OCI-M1 (cell line): Measurements from ENCODE around the gene NAB2.

ENCODE experiments used
- DNase-seq: peaks from one replicate; lab custom pipeline; 2025; lab: John Stamatoyannopoulos, UW

NAB2 gene

DNA sequence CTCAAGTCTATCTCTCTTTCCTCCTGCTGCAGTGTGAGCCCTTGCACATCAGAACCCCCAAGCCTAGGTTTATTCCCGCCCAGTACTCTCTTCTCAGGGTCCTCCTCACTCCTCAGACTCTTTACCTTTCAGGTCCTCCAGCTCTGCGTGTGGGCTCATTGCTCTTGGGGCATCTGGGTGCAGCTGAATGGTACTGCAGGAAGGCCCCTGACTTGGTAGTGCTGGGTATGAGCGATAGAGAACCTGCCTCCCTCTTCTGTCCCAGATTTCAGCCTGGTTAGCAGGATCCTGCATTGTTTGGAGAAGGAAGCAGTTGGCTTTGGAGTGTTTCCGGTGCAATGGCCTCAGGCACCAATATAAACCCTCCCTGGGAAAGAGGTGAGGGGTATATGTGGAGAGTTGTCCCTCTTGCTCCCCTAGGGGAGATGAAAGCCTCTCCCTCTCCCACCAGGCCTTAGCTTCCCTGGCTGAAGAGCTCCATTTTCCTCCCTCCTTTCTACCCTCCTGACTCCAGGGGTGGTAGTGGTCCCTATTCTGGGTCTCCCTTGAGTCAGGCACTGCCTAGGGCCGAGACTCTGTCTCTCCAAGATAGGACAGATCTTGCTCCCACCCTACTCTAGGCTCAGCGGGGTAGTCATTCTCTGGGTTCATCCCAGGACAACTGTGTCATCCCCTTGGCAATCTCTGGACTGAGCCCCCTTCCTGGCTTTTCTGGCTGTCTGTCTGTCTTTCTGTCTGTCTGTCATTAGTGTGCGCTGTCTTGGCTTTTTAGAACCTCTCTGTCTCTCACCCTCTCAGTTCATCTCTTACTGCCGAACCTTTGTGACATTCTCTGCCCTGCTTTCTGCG, 43.2 kb downstream of the NAB2 start:
- no peak for DNase-seq

DNA sequence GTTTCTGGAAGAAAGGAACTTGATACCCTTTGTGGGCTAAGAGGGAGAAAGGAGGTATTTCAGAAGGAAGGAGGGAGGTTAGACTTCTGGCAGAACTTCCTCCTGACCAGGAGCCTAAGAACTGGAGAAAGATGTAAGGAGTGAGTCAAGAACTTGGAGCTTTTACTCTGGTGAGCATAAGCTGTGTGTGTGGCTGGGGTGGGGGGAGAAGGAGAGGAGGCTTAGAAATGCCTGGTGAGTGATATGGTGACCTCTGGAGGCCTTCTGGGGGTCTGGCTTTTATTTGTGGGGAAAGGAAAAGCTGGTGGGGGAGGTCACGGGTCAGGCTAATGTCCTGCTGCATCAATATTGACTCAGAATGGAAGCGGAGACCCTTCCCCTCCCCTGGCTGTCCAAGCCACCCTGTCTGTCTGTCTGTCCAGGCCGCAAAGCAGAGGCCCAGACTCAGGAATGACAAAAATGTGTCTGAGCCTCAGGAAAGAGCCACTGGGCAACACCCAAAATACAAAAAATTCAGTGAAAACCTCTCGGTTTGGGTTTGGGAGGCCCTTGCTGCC, 44.2 kb downstream of the NAB2 start:
- no peak for DNase-seq

DNA sequence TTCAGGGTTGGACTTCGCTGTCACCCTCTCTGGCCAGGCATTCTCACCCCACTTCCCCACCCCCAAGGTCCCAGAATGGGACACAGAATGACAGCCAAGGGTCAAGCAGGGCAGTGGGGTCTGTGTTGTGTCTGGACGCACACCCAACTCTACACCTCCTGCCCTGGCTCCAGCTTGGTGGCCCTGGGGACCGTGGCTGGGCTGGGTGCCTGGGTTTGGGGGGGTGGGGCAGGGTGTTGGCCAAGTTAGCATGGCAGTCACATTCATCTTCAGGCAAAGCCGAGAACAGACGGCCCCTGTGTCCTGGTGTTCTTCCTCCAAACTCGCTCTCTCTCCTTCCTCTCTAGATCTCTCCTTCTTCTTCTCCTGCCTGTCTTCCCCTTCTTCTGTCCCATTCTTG, 45.0 kb downstream of the NAB2 start:
- no peak for DNase-seq

DNA sequence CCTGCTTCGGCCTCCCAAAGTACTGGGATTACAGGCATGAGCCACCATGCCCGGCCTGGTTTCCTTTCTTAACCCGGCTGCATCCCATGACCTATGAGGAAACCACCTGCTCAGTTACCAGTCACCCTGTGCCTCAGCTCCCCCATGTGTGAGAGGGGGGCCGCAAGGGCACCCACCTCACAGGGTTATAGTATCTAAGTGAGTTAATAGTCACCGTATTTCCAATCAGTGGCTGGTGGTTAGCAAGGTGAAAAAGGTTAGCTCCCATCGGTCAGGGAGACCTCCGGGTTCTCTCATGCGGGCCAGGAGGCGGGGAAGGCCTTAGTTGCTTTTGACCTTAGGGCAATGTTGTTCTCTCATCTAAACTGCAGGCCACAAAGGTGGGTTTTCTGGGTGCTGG, 46.0 kb downstream of the NAB2 start:
- no peak for DNase-seq

DNA sequence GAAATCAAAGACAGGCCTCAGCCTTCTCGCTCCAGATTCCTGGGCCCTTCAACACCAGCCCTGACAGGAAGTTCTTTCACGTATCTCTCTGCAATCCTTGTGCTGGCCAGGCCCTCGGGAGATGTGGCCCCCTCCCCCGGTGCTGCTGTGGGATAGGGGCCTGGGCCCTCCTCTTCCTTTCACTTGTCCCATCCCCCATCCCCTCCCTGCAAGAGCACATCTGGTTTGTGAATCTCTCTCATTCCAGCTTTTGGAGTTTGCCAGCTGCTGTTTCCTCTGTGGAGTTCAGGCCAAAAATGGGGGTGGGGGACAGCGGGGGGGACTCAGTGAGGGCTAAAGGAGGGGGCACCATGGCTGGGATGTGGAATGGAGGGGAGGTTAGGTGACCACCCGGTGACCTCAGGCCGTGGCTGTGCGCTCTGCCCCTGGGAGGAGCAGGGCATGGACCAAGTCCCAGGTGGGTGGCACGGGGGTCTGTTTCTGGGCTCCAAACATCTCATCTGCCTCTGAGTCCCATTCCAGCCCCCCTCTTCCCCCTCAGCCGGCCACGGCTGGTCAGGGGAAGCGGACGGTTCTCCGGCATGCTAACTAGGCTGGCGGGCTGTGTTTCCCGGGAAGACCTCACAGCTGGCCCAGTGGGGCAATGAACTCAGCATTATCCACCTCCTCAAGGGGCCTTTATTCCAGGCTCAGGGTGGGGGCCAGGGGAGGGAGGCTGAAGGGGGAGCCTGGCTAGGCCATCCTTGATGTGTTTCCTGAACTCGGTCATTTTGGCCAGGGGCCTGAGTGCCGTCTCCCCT, 46.8 kb downstream of the NAB2 start:
- DNase-seq: no peak

DNA sequence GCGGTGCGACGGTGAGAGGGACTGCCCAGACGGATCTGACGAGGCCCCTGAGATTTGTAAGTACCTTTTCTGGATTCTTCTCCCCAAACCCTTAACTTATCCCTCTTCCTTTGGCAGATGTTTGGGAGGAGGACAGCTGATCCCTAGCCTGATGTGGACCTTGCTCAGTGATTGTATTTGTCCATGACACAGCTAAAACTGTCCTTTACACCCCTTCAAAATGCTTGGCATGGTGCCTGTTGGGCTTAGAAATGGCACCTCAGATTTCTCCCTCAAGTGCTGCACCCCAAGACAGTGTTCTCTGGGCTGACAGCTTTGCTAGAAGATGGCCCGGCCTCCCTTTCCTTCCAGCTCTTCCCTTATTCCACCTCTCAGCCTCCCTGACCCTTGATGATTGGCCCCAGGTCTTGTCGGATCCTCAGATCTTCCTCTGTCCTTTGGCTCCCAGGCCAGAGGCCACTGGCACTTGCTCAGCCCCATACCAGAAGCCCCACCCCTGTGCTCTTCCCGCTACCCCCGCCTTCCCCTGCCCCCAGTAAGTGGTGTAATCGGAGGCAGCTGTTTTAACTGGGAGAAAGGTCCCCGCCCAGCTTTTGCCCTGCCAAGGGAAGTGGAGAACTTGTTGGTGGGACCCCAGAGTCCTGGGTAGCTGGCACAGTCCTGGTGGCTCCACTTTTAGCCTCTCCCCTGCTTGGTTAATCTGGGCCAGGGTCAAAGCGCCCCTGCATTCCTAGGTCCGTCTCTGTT, 49.8 kb downstream of the NAB2 start:
- peak; percentile 47 for DNase-seq

DNA sequence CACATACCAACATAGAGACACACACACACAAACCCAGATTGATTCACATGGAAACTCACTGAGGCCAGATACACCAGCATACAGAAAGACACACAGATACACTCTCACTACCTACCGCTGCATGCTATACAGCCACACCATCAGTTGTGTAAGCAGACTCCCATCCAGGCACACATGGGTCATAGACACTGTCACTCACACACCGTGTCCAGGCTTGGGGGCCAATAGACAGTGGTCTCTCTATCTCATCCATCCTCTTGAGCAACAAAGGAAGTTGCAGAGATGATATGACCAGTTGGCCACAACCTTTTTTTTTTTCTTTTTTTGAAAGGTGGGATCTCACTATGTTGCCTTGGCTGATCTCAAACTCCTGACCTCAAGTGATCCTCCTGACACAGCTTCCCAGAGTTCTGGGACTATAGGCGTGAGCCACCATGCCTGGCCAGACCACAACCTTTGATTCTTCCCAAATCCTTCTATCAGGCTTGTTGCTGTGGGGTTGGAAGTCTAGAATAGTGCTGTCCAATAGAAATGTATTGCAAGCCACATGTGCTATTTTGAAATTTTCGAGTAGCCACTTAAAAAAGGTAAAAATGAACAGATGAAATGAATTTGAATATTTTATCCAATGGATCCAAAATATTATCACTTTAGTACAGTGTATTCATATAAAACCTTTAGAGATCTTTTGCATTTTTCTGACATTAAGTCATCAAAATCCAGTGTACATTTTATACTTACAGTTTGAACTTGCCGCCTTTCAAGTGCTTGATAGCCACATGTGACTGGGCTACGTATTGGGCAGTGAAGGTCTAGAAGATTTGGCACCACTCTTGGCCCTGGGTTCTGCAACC, 51.1 kb downstream of the NAB2 start:
- DNase-seq: peak; percentile 33

DNA sequence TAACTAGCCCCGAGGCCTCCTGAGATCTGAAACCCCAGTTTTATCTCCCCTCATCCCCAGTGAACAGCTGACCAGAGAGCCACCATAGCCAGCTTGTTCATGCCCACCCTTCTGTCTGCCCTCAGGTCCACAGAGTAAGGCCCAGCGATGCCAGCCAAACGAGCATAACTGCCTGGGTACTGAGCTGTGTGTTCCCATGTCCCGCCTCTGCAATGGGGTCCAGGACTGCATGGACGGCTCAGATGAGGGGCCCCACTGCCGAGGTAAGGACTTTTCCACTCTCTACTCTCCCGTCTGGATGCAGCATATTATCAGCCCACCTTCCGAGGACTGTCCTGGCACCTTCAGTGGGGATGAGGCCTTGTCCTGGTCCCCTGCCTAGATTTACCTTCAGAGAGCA, 52.3 kb downstream of the NAB2 start:
- no peak for DNase-seq

DNA sequence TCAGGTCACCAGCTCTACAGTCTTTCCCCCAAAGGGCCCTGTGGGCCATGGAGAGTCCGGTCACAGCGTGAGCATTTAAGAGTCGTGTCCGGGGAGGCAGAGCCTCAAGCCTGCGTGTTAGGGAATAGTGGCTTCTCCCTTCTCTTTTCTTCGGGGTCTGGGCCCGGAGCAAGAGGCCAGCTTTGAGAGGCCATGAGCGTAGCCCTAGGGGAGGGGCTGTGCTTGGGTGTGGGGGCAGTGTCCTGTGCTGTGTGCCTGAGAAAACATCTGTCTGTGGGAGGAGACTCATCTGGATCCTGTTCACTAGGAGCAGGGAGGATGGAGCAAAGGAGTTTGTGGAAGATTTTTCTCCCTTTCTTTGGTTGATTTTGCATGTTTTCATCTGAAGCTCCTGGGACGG, 53.2 kb downstream of the NAB2 start:
- DNase-seq: no peak

DNA sequence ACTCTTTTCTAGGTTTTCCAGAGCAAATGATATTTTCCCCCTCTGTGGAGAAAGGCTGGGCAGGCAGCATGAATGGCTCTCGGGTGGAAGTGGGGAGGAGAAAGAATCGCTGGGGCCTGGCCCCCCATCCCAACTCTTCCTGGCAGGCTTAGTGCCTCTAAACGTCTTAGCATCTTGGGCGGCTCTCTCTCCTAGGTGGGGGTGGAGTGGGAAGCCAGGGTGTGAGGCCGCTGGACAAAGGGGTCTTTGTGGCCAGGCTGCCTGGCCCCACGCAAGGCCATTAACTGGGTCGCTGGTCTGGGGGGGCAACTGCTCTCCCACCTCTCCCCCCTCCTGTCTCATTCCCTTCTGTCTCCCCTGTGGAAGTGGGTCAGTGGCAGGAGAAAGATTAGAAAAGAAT, 53.8 kb downstream of the NAB2 start:
- no peak for DNase-seq

DNA sequence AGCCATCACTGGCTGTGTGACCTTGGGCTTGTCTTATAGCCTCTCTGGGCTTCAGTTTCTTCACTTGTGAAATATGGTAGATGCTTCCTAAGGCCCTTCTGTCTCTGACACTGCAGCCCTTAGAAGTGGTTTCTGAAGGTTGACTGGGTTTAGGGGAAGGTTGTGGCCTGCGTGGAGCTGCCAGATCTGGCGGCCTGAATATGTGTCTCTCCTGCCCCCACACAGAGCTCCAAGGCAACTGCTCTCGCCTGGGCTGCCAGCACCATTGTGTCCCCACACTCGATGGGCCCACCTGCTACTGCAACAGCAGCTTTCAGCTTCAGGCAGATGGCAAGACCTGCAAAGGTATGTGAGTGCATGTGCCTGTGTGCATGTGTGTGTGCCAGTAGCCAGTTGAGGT, 54.5 kb downstream of the NAB2 start:
- DNase-seq: no peak
